WERI-Rb-1 (cell line): ENCODE results near the gene CUL9.

Experiments used
- DNase-seq: peaks from one replicate; pipeline ENCODE4 v3.0.0-alpha.2; 2020
- H3K27ac ChIP-seq: fragments of 250-450 bp; sonication (Bioruptor Pico); 2 replicates; pipeline ENCODE4 v1.5.1; 2020; ENCODE audit warnings: mild to moderate bottlenecking, moderate library complexity
- H3K27me3 ChIP-seq: fragments of 250-450 bp; sonication (Bioruptor Pico); 2 replicates; pipeline ENCODE4 v1.5.1; 2021; ENCODE audit warnings: mild to moderate bottlenecking, low read depth, moderate library complexity; ENCODE audit not compliant: insufficient read depth, severe bottlenecking
- H3K36me3 ChIP-seq: fragments of 250-450 bp; sonication (Bioruptor Pico); 2 replicates; pipeline ENCODE4 v1.5.1; 2020; ENCODE audit warnings: mild to moderate bottlenecking, moderate library complexity
- H3K4me3 ChIP-seq: 2 replicates; pipeline ENCODE4 v1.5.1; 2011; ENCODE audit warnings: low read depth, mild to moderate bottlenecking, control low read depth, low read length
- H3K9me3 ChIP-seq: fragments of 250-450 bp; sonication (Bioruptor Pico); 2 replicates; pipeline ENCODE4 v1.5.1; 2021; ENCODE audit warnings: mild to moderate bottlenecking, moderate library complexity; ENCODE audit not compliant: severe bottlenecking
- CTCF ChIP-seq: IDR thresholded peaks from 2 replicates; pipeline ENCODE4 v1.5.1; 2011; ENCODE audit warnings: low read depth, mild to moderate bottlenecking, control low read depth, inconsistent platforms, low read length

The CUL9 gene

GRCh38 chr6:43171707-43172103, 10.3 kb upstream of the CUL9 start:
- Histone ChIP-seq H3K36me3 (peaks cover 29% of the 10 kb centered on the region), H3K9me3 (no peaks in the 10 kb centered on the region), H3K27ac (peak overlapping the region; percentile 85), H3K27me3 (no peaks in the 10 kb centered on the region), H3K4me3 (peak overlapping the region; percentile 51)
- DNase-seq, result no peak
- no peak for TF ChIP-seq CTCF

GRCh38 chr6:43172104-43173007, 9.6 kb upstream of the CUL9 start:
- Histone ChIP-seq H3K4me3 (peak overlapping the region; percentile 51), H3K27me3 (no peaks in the 10 kb centered on the region), H3K9me3 (no peaks in the 10 kb centered on the region), H3K36me3 (peaks cover 35% of the 10 kb centered on the region), H3K27ac (peak overlapping the region; percentile 85)
- DNase-seq, result peak; percentile 76
- no peak for TF ChIP-seq CTCF

GRCh38 chr6:43173591-43174262, 8.3 kb upstream of the CUL9 start:
- Histone ChIP-seq H3K36me3 (peaks cover 49% of the 10 kb centered on the region), H3K9me3 (no peaks in the 10 kb centered on the region), H3K4me3 (no peak overlapping the region), H3K27me3 (no peaks in the 10 kb centered on the region), H3K27ac (peak overlapping the region; percentile 74)
- no peak for DNase-seq
- TF ChIP-seq CTCF, result no peak

- TF ChIP-seq CTCF, result 0 out of 2 replicates have a peak, but pooled peaks have one; percentile 12
- peaks cover 56% of the 10 kb centered on the region for H3K36me3 ChIP-seq
These were observed 7.5 kb upstream of the CUL9 start for GRCh38 chr6:43174263-43175112.

GRCh38 chr6:43175676-43176422, 6.1 kb upstream of the CUL9 start:
- H3K27ac ChIP-seq, result no peak overlapping the region
- DNase-seq, result no peak
- H3K27me3 ChIP-seq, result no peaks in the 10 kb centered on the region
- no peaks in the 10 kb centered on the region for H3K9me3 ChIP-seq
- H3K36me3 ChIP-seq, result peaks cover 67% of the 10 kb centered on the region
- no peak for TF ChIP-seq CTCF
- H3K4me3 ChIP-seq, result no peak overlapping the region

More at GRCh38 chr6:43174263-43175112, 7.5 kb upstream of the CUL9 start:
- peak overlapping the region; percentile 74 for H3K27ac ChIP-seq
- H3K9me3 ChIP-seq, result no peaks in the 10 kb centered on the region
- H3K4me3 ChIP-seq, result peak overlapping the region; percentile 38
- DNase-seq, result peak; percentile 100
- H3K27me3 ChIP-seq, result no peaks in the 10 kb centered on the region
